Airway epithelial cell (primary cell): ENCODE data around the gene VSIG4. TPM values are rescaled to one million over a fixed set of nuclear protein-coding genes. Genes with fewer than 3 reads are reported as not detected.

Experiments used
- total RNA-seq: library from RNA; depleted of rRNA; stranded (reverse); fragments of >200 nt; gene quantifications from 2 replicates; pipeline ENCODE4 v1.2.3, GENCODE V29; 2015

Gene VSIG4, protein sequence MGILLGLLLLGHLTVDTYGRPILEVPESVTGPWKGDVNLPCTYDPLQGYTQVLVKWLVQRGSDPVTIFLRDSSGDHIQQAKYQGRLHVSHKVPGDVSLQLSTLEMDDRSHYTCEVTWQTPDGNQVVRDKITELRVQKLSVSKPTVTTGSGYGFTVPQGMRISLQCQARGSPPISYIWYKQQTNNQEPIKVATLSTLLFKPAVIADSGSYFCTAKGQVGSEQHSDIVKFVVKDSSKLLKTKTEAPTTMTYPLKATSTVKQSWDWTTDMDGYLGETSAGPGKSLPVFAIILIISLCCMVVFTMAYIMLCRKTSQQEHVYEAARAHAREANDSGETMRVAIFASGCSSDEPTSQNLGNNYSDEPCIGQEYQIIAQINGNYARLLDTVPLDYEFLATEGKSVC
- total RNA-seq = not detected in 2 replicates

DNA sequence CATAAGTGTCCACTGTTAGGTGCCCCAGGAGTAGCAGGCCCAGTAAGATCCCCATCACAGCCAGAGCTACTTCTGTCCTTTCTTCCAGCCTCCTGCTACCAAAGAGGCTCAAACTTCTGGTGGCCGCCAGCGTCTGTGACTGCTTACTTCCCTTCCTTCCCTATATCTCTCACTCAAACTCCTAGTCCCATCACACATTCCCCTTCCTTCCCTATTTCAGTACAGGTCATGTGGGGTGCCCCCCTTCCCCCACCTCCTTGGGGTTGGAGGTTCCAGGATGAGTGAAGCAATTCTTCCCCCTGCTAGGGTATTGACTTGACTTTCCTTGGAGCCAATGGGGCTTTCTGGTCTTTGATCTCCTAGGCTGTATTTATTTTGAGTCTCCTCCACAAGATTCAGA is at the start of gene VSIG4:
TSS of gene VSIG4 (minus strand) at position 137 of the 400 bp plus-strand sequence. CDS start at position 55, 82 bp downstream.

Other genes starting within 250 kb of the VSIG4 start
- gene HEPH, start 124.2 kb upstream of the VSIG4 start, total RNA-seq = 0.28 and 0.35 TPM in 2 replicates